Measurements from ENCODE around the gene ATP6V0D1.

The ATP6V0D1 gene

DNA sequence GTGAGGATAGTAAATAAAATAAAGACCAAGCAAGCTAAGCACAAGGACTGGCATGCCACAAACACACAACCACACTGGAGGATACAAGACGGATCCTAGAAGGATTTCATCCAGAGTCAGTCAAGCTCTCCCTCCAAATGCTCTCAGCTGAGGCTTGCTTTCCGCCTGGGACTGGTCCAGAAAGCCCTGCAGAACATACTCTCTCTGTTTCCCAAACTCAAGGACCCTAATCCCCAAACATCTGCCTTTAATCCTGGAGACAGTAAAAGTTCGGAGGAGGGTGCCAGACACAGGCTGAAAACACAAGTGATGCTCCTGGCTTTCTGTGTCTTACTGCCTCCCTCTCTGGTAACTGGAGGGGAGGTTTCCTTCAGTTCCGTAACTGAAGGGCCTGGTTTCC, 55.4 kb downstream of the ATP6V0D1 start:
- in situ Hi-C loops (cut with MboI; ENCODE audit: low pct_unique_long_range_greater_than_20kb, low sequenced_read_pairs, unreplicated experiment): no loop called here
- TF ChIP-seq, protein P1, sequence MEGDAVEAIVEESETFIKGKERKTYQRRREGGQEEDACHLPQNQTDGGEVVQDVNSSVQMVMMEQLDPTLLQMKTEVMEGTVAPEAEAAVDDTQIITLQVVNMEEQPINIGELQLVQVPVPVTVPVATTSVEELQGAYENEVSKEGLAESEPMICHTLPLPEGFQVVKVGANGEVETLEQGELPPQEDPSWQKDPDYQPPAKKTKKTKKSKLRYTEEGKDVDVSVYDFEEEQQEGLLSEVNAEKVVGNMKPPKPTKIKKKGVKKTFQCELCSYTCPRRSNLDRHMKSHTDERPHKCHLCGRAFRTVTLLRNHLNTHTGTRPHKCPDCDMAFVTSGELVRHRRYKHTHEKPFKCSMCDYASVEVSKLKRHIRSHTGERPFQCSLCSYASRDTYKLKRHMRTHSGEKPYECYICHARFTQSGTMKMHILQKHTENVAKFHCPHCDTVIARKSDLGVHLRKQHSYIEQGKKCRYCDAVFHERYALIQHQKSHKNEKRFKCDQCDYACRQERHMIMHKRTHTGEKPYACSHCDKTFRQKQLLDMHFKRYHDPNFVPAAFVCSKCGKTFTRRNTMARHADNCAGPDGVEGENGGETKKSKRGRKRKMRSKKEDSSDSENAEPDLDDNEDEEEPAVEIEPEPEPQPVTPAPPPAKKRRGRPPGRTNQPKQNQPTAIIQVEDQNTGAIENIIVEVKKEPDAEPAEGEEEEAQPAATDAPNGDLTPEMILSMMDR (IDR thresholded peaks at IDR 0.05; ENCODE audit: extremely low read depth, insufficient read depth, missing control alignments): no peak
- DNase-seq (ENCODE audit: low spot score): no peak

DNA sequence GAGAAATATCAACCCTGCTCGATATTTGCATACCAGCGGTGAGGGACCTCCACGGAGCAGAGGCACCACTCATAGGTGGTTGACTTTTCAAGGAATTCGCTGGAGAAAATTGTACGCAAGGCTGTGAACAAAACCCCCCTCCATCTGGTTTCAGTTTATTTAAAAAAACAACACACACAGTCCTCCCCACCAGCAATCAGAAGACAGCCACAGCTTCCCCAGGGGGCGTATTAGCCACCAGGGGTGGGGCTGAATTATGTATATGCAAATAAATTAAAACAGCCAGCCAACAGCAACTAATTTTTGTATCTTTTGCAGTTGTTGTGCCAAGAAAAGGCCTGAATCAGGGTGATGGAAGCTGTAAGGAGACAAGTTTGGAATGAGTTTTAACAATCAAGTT, 55.9 kb downstream of the ATP6V0D1 start:
- TF ChIP-seq, protein P1 (IDR thresholded peaks at IDR 0.05; ENCODE audit: extremely low read depth, insufficient read depth, missing control alignments): no peak
- in situ Hi-C loops (cut with MboI; ENCODE audit: low pct_unique_long_range_greater_than_20kb, low sequenced_read_pairs, unreplicated experiment): no loop called here
- DNase-seq (ENCODE audit: low spot score): no peak

DNA sequence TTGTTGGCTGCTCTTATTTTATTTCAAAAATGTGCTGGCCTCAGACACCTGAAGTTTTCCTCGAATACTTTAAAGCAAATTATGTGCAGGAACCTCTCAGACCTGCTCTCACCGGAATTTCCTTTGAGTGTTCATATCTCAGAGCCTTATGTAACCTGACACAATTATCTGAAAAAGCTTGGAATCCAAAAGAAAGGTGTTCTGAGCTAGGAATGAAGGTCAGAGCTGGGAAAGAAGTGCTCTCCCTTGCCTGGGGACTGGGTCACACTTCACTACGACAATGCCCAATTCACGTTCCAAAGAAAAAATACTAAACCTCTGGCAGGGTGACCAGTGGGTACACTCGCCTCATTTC, 56.7 kb downstream of the ATP6V0D1 start:
- in situ Hi-C loops (cut with MboI; ENCODE audit: low pct_unique_long_range_greater_than_20kb, low sequenced_read_pairs, unreplicated experiment): no loop called here
- TF ChIP-seq, protein P1 (IDR thresholded peaks at IDR 0.05; ENCODE audit: extremely low read depth, insufficient read depth, missing control alignments): no peak
- no peak for DNase-seq (ENCODE audit: low spot score)

DNA sequence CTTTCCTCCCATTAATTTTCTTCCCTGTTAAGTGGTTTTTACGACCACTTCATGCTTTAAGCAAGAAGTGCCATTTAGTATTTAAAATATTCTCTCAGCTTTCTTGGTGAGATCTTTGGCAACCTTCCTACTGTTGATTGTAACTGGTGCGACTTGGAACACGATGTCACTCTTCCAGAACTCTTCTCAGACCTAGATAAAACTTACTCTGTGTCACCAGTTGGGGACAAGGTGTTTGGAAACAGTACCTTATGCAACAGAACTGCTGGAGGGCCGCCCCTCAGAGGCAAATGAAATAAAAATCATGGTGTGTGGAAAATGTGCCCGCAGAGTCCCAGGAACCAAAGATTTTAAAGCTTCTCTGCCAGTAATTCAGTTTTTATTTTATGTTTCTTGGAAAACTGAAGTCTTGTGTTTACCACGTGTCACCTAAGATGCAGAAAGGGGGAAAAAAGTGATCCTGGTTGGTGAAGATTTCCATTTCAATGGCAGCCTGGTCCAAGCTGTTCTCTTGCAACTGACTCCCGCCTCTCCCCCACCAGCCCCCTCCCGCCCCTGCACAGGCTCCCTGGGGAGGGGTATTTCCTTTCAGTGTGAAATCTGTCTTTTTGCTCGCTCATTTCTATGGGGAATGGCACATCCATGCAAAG, 57.2 kb downstream of the ATP6V0D1 start:
- in situ Hi-C loops (cut with MboI; ENCODE audit: low pct_unique_long_range_greater_than_20kb, low sequenced_read_pairs, unreplicated experiment): no loop called here
- no peak for DNase-seq (ENCODE audit: low spot score)

DNA sequence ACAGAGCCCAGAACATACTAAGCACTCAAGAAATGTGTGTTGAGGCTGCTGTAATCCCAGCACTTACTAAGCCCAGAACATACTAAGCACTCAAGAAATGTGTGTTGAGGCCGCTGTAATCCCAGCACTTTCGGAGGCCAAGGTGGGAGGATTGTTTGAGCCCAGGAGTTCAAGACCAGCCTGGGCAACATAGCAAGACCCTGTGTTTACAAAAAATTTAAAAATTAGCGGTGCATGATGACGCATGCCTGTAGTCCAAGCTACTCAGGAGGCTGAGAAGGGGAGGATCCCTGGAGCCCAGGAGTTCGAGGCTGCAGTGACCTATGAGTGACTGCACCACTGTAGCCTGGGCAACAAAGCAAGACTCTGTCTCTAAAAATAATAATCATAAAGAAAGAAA, 57.9 kb downstream of the ATP6V0D1 start:
- no peak for DNase-seq (ENCODE audit: low spot score)
- TF ChIP-seq, protein P1 (IDR thresholded peaks at IDR 0.05; ENCODE audit: extremely low read depth, insufficient read depth, missing control alignments): no peak
- in situ Hi-C loops (cut with MboI; ENCODE audit: low pct_unique_long_range_greater_than_20kb, low sequenced_read_pairs, unreplicated experiment): no loop called here

More for the DNA sequence above, 57.2 kb downstream of the ATP6V0D1 start:
- TF ChIP-seq, protein P1 (IDR thresholded peaks at IDR 0.05; ENCODE audit: extremely low read depth, insufficient read depth, missing control alignments): no peak

DNA sequence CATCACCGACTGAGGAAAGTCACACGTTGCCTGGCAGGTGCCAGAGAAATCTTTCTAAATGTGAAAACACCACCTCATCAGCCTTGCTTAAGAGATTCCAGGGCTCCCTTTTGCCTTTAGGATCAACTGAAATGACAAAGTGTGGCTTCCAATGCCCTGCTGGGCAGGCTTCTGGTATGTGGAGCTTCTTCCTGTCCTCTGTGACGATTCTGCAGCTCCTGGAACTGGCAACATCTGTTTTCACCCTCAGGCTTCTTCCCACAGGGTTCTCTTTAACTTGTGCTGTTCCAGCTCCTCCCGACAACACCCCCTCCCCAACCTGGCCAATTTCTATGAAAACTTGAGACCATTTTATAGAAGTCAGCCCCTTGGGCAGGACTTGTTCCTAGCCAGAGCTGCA, 59.9 kb downstream of the ATP6V0D1 start:
- TF ChIP-seq, protein P1 (IDR thresholded peaks at IDR 0.05; ENCODE audit: extremely low read depth, insufficient read depth, missing control alignments): no peak
- DNase-seq (ENCODE audit: low spot score): no peak
- in situ Hi-C loops (cut with MboI; ENCODE audit: low pct_unique_long_range_greater_than_20kb, low sequenced_read_pairs, unreplicated experiment): no loop called here

Measured in GM13977 (cell line).